ENCODE measurements around the gene CYP27B1. TPM values are rescaled to one million over a fixed set of nuclear protein-coding genes. Genes with fewer than 3 reads are reported as not detected.
A peak's percentile ranks its signal among the peaks of the same experiment; 100 is the strongest.

Gene CYP27B1
- total and polyA plus RNA-seq, 11 donors: 0.11 to 0.77 (median 0.19) TPM; not detected in 4

DNA sequence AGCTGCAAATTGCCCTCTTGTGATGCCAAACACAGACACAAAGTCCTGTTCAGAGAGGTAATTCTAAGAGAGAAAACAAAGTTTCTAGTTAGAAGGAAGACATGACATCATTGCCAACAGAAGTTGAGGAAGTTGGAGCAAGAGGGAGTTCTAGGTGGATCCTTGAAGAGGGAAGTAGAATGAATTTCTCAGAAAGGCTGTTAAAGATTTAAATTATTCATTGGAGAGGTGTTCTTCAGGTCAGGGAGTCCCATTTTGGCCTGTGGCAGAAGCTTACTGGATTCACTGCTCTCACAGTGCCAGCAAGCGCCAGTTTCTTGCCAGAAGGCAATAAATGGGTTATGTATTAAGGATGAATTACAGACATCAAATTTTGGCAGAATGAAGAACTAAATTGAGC, 31.1 kb upstream of the CYP27B1 start:
- Histone ChIP-seq H3K27me3 (no peaks in the 10 kb centered on the region), H3K9me3 (no peaks in the 10 kb centered on the region), H3K4me3 (no peak overlapping the region), H3K4me1 (peaks cover 0 to 13% (median 0%) of the 10 kb centered on the region in 12 donors), H3K27ac (peak overlapping the region in 1 of 12 donors; percentile 48), H3K36me3 (peaks cover 6 to 100% (median 98%) of the 10 kb centered on the region in 9 donors)
- 92 to 96% (median 95%) methylated on average over 1 of the region's 1 CpG for WGBS, 4 donors
- DNase-seq: no peak
- TF ChIP-seq, protein P1, sequence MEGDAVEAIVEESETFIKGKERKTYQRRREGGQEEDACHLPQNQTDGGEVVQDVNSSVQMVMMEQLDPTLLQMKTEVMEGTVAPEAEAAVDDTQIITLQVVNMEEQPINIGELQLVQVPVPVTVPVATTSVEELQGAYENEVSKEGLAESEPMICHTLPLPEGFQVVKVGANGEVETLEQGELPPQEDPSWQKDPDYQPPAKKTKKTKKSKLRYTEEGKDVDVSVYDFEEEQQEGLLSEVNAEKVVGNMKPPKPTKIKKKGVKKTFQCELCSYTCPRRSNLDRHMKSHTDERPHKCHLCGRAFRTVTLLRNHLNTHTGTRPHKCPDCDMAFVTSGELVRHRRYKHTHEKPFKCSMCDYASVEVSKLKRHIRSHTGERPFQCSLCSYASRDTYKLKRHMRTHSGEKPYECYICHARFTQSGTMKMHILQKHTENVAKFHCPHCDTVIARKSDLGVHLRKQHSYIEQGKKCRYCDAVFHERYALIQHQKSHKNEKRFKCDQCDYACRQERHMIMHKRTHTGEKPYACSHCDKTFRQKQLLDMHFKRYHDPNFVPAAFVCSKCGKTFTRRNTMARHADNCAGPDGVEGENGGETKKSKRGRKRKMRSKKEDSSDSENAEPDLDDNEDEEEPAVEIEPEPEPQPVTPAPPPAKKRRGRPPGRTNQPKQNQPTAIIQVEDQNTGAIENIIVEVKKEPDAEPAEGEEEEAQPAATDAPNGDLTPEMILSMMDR (IDR thresholded peaks at IDR 0.05): no peak
- TF ChIP-seq POLR2A (IDR thresholded peaks at IDR 0.05): no peak
- ATAC-seq: no peak
- intact Hi-C loops (cut with DNase I): no loop called here

DNA sequence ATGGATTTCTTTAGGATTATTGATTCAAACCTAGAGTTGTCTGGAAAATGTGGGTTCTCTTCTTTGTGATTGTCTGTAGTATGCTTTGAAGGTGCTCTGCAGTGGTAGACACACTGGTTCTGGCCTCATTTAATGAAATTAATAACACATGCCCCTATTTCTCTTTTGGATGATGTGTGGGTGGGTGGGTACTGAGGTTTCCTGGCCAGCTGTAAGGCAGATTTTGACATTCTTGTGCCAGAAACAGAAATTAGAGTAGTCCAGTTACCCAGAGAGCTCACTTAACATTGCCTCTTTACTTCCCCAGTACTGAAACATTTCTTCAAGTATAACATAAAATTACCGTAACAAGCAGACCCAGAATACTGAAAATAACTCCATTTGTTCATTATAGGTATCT, 30.1 kb upstream of the CYP27B1 start:
- Histone ChIP-seq H3K27ac (peak overlapping the region in 1 of 12 donors; percentile 48), H3K4me1 (peaks cover 0 to 13% (median 0%) of the 10 kb centered on the region in 12 donors), H3K4me3 (no peak overlapping the region), H3K27me3 (no peaks in the 10 kb centered on the region), H3K9me3 (no peaks in the 10 kb centered on the region), H3K36me3 (peaks cover 6 to 100% (median 98%) of the 10 kb centered on the region in 9 donors)
- no peak for ATAC-seq
- no peak for TF ChIP-seq POLR2A (IDR thresholded peaks at IDR 0.05)
- TF ChIP-seq, protein P1 (IDR thresholded peaks at IDR 0.05): no peak
- 92 to 100% (median 96%) methylated on average over 1 of the region's 1 CpG for WGBS, 4 donors
- intact Hi-C loops (cut with DNase I): no loop called here
- DNase-seq: no peak

DNA sequence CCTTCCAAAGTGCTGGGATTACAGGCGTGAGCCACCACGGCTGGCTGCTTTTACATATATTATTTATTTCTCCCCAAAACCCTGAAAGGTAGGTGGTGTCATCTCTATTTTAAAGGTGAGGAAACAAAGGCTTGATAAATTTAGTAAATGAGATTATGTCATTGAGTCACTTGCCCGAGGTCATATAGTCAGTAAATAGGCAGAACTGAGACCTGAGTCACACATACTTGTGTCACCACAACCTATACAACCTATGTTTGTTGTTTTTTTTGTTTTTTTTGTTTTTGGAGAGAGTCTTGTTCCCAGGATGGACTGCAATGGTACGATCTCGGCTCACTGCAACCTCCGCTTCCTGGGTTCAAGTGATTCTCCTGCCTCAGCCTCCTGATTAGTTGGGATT, 28.5 kb upstream of the CYP27B1 start:
- H3K27ac ChIP-seq: peak overlapping the region in 1 of 12 donors; percentile 47
- ATAC-seq: no peak
- peaks cover 0 to 13% (median 0%) of the 10 kb centered on the region in 12 donors for H3K4me1 ChIP-seq
- H3K9me3 ChIP-seq: no peaks in the 10 kb centered on the region
- peaks cover 0 to 100% (median 96%) of the 10 kb centered on the region in 9 donors for H3K36me3 ChIP-seq
- H3K4me3 ChIP-seq: no peak overlapping the region
- intact Hi-C loops (cut with DNase I): no loop called here
- TF ChIP-seq, protein P1 (IDR thresholded peaks at IDR 0.05): no peak
- no peak for TF ChIP-seq POLR2A (IDR thresholded peaks at IDR 0.05)
- 90 to 93% (median 91%) methylated on average over 6 of the region's 6 CpGs for WGBS, 4 donors
- no peak for DNase-seq
- no peaks in the 10 kb centered on the region for H3K27me3 ChIP-seq

DNA sequence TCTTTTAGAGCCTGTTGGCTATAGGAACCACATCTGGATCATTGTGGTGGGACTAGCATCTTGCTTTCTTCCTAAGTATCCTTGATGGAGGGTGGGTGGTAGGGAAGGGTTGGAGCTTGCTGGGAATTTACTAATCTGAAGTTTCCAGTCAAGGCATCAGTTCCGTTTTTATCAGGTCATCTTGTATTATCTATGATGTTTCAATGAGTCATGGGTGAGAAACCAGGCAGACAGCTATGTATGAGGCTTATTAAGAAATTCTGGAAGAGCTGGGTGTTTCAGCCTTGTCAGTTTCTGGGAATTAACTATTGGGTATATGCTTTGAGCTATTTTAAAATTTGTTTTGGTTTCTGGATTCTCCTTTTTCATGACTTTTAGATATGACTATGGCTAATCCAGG, 27.0 kb upstream of the CYP27B1 start:
- Histone ChIP-seq H3K4me3 (no peak overlapping the region), H3K36me3 (peaks cover 0 to 99% (median 96%) of the 10 kb centered on the region in 9 donors), H3K27me3 (no peaks in the 10 kb centered on the region), H3K9me3 (no peaks in the 10 kb centered on the region), H3K27ac (peak overlapping the region in 1 of 12 donors; percentile 56), H3K4me1 (peaks cover 0 to 13% (median 0%) of the 10 kb centered on the region in 12 donors)
- intact Hi-C loops (cut with DNase I): no loop called here
- peak in 1 of 4 donors; percentile 50 for ATAC-seq
- WGBS, 4 donors: 29 to 50% (median 44%) methylated on average over 1 of the region's 1 CpG
- TF ChIP-seq POLR2A (IDR thresholded peaks at IDR 0.05): no peak
- TF ChIP-seq, protein P1 (IDR thresholded peaks at IDR 0.05): no peak
- no peak for DNase-seq
